Measurements from ENCODE around the gene NPAS3.

Gene NPAS3

DNA sequence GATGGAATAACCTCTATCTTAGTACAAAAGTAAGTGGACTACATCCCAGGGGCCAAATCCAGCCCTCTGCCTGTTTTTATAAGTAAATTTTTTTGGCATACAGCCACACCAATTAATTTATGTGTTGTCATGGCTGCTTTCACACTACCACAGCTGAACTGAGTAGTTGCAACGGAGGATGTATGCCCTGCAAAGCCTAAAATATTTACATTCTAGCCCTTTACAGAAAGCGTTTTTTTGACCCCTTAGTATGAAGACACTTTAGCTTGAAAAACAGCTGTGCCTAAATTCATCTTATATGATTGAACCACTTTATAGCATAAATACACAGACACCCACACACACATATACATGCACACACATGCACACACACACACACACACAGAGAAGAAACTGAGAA lies 510.6 kb downstream of the NPAS3 start:
- no peak for DNase-seq (ENCODE audit: low read depth)

DNA sequence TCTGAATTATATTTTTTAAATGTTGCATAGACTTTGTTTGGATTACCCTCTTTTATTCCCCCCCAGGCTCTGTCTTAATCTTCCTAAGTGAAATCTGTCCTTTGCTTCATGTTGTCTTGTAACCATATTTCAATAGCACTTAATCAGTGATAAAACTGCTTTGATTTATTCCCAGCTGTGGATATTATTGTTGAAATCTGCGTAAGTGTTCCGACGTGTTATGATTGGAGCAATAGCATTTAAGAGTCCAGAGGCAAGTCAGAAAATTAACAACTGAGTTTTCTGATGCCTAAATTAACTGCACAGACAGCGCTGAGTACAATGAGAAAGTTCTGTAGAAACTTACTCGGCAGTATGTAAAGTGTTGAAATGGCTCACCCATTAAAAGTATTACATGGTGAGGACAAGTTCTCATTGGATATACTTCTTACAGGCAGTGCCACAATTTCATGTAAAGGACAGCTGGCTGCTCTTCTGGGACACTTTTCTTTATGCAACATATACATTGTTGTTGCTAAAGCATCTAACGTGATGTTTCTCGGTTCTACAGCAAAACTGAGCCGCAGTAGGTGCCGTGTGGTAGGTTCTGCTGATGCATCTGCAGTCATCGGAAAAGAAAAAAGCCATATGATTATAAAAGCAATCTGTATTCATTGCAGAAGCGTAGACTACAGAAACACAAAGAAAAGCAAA lies 511.2 kb downstream of the NPAS3 start:
- no peak for DNase-seq (ENCODE audit: low read depth)

DNA sequence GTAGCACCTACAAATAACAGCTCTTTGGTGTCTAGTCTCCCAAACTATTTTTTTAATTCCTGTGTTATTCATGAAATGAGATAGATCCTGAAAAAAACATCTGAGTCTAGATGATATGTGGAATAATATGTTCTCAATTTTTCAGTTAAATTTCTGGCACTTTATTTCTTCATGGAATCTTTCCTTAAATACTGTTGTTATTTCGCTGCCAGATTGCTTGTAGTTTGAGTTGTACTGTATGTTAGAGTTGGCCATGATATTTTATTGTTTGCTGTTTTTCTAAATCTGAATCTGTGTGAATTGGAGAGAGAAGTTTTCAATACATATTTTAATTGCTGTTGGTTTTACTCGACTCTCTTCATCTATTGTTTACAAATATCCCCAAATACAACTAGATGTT lies 511.7 kb downstream of the NPAS3 start:
- no peak for DNase-seq (ENCODE audit: low read depth)

DNA sequence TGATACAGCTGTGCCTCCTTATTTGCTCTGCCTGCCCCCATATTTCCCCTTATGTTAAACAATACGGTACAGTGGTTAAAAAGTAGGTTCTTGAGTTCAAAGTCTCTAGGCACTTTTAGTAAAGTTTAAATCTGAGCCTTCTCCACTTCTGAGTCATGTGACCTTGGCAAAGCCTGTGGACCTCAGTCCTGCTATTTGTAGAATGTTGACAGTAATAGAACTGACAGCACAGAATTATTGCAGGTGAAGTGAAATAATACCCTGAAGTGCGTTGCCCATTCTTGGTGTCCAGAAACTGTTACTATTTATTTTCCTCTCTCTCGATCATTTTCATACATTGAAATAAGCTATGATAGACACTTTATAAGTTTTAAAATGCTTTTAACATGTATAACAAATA lies 512.5 kb downstream of the NPAS3 start:
- DNase-seq (ENCODE audit: low read depth): no peak

DNA sequence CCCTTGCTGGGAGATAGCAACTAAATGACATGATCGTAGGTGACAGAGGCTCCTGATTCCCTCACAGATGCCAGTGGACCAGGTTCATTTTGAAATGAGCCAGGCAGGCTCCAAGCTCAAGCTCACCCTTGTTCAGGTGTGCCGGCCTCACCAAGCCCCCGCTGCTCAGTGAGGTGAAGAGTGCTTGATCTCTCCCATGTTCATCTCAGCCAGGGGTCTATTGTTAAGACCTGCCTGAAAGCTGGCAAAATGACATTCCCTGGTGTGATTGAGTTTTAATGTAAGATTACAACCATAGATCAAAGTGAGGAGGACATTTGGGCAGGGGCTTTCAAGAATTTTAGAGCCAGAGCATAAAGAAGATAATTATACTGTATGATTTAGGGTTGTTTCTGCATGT lies 514.3 kb downstream of the NPAS3 start:
- no peak for DNase-seq (ENCODE audit: low read depth)

DNA sequence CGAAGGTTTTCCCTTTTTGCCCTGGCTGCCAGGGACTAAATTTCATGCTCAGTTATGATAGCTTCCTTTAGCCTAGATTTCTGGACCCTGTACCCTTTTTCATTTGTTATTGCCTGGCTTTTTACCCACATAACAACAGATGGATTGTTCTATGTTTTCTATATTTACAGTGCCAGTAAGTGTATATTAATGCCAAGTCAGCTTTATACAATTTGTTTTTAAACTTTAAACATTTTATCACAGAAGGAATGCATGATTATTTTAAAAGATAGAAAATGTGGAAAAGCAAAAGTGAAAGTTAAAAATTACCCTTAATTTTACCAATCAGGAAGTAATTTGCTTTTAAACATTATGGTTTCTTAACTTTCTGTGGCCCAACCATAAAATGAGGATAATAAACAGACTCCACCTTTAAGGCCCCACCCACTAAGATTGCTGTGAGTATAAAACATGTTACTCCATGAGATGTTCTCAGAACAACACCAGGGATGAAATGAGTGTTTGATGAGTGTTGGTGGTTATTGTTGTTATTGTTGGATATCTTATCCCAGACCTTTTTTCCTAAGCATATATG lies 515.4 kb downstream of the NPAS3 start:
- no peak for DNase-seq (ENCODE audit: low read depth)

DNA sequence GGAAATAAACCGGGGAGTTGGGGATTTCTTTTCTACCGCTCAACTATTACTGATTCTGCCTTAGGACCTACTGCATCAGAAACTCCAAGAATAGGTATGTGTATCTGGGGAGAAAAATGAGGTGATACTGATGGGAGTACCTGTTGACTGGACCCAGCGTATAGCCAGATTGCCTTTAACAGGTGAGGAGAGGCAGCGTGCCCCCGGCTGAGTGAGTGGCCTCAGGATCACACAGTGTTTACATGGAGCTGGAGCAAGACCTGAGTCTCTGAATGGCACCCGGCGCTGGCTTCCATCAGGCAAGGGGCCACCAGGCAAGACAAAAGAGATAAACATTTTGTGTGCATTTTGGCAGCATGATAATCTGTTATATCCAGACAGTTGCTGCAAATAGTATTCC lies 516.0 kb downstream of the NPAS3 start:
- no peak for DNase-seq (ENCODE audit: low read depth)

DNA sequence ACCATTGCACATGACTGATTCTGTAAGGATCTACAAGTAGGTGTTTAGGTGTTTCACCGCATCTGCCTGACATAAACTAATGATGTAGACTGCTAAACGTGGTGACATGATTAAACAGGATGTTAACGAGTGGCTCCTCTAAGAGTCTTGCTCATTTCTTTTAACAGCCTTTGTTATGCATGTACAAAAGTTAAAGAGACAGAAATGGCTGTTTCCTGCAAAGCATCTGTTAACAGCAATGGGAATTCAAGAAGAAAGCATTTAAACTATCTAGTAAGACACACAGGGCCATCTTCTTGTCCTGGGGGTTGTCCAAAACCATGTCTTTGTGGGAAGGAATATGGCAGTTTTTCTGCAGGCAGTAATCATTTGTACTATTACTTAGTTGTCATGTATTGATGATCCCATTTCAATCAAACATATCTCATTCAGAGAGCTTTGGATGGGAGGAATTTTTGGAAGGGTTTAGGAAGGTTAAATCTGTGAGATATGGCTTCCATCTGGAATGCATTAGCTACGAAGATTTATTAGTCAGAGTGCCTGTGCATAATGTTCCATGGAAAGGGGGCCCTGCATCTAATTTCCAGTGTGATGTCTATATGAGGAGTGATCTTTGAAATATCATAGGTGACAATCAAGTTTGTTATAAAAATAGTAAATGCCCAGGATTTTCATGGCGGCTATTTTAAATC lies 517.1 kb downstream of the NPAS3 start:
- no peak for DNase-seq (ENCODE audit: low read depth)

DNA sequence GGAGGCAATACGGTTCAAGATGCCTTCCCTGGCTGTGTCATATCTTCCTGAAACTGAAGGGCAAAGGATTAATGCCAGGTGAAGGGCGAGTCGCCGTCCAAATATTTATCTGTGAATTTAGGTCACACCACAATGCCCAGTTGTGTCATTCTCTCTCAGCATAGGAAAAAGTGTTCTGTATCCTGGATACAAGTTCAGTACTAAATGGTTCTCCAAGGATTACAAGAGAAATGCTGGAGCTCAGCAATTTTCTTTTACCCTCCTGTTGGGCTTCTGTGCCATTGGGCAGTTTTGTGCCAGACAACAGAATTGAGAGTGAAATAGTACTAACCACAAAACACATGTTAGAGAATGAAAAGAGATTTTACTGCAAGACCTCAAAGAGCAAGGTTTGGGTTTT lies 518.3 kb downstream of the NPAS3 start:
- no peak for DNase-seq (ENCODE audit: low read depth)

DNA sequence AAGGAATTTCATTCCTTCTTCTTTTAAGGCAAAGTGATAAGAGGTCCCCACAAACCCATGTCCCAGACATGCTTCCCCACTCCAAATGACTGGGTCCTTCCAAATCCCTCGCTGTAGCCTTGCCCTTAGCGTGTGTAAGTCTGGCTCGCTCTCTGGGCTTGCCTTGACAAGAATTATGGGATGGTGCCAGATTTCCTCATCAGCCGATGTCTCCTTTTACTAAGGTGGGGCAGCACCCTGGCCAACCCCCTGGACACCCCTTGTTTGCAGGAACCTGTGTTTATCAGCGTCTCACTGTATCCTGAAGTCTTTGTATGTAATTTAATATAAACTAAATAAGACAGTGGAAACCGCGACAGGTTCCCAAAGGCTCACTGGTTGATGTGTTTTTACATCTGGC lies 518.9 kb downstream of the NPAS3 start:
- no peak for DNase-seq (ENCODE audit: low read depth)

DNA sequence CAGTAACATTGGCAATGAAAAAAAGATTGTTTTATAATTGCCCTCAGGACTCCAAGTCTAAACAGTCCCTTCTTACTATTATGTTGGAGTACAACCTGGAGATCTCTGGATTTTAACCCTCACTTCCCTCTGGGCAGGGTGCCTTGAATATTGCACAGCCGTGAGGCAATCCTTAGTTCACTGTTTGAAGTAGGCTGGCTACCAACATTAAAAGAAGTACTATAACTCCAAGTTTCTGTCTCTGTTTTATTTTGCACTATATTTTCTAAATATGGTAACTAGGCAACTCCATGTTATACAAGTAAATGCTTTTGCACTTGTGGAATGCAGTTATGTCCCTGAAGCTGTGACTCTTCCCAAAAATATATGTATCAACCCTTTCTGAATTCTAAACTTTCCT lies 521.5 kb downstream of the NPAS3 start:
- no peak for DNase-seq (ENCODE audit: low read depth)

DNA sequence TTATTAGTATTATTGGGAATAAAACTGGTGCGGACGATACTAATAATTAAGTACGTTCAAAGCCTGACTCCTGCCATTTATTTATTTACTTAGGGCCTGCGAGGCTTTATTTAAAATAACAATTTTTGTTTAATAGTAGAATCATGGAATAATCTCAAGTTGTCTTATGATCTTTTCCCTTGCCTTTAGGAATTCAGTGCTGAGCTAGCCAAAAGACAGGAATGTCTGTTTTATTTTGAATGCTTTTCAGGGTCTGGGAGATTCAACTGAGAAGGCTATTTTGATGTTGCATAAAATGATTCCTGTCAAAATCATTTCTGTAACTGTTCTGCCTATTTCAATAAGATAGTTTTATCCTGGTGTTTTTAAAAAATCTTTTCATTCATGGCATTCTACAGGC lies 522.4 kb downstream of the NPAS3 start:
- no peak for DNase-seq (ENCODE audit: low read depth)

DNA sequence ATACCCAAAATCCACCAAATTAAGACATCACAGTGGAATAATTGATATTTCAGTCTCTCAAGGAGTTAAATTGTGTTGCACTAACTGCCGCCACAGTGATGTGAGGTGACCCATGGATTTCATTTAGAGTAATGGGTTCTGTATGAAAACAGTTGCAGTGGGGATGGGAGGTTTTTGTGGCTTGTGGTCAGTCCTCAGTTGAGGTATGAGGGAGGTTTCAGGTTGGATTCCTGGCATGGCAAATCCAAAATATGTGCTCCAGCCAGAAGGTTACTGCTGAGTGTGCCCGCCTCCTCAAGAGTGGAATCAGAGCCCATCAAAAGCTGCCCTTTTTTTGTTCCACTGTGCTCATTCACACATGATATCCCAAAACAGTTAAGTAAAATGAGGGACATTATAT lies 525.1 kb downstream of the NPAS3 start:
- no peak for DNase-seq (ENCODE audit: low read depth)

DNA sequence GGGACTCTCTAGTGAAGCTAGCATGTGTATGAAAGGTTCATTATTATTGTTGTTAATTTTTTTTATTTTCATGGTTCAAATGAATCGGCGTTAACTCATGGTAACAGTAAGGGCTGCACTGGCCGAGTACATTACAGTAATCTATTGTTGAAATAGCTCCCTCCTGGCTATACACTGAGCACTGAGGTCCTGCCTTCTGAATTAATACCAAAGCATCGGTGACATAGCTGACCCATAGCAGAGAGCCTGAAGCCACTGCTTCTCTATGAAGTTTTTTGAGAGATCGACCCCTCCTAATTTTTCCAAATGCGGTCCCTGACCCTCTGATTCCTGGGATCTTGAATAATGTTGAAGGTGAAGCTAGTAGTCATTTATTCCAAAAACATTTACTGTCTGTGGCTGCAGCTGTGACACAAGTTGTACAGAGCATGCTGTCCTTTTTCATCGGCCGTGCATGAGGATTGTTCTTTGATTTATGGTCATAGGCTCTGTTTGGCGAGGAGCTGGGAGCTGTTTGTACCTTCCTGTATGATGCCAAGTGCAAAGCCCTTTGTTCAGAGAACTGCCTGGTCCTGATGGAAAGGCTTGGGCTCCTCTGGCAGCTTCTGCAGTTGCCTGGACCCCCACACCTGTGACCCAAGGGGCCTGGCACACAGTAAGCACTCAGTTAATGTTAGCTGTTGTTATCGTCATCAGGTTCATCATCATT lies 525.7 kb downstream of the NPAS3 start:
- DNase-seq (ENCODE audit: low read depth): no peak

DNA sequence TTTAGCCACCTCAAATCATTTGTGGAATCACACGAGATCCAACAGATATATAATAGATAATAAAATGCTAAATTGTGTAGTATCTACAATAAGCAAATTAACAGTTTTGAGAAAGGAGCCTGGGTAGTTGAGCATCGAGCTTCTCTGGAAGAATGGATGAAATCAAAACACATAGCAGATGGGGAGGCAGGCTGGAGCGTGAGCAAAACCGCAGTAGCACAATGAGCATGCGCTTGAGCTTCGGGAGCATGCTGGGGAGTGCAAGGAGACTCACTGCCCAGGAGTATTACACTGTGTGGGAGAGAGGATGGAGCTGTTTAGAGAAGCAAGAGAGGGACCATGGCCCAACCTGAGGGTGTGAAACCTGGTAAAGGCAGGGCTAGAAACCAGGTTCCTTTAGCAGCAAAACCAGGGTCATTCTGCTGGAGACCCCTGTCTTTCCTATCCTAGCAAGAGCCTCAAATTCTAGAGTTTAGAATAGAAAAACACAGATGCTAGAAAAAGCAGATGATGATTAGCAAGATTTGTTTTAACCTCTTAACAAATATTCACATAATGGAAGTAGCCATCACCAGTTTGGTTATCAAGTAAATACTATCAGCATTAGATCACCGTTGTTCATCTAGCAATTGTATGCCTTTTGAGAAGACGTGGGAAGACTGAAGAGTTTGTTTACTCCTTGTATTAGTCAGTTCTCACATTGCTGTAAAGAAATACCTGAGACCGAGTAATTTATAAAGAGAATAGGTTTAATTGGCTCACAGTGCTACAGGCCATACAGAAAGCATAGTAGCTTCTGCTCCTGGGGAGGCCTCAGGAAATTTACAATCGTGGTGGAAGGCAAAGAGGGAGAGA lies 527.4 kb downstream of the NPAS3 start:
- no peak for DNase-seq (ENCODE audit: low read depth)

DNA sequence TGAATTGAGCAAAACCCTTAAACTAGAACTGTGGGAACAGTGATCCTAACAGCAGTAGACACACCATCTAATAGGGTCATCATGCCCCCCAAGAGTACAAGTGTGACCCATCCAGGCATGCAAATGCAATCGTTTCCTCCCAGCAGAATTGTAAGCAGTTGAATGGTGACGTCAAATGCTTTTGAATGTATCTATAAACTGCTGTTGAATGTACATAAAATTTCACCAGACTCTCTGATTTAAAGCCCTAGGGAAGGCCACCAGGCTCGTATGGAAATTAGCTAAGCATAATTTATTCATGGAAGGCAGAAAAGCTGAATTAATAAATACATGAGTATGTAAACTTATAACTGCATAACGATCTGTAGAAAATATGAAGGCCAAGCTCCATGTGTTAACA lies 529.3 kb downstream of the NPAS3 start:
- DNase-seq (ENCODE audit: low read depth): no peak

DNA sequence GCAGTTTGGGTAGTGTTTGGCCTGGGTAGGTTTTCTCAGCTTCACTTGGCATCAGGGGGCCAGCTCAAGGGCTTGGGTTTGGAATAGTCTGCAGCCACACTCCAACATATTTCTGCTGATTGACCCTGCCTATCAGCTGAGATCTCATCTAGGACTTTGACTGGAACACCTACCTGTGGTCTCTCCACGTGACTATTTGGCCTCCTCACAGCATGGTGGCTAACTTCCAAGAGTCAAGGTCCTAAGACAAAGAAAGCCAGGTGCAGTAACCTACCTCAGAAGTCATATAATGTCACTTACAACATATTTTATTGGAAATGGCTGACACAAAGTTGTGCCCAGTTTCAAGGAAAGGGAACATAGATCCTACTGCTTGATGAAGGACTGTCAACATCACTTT lies 531.2 kb downstream of the NPAS3 start:
- no peak for DNase-seq (ENCODE audit: low read depth)

DNA sequence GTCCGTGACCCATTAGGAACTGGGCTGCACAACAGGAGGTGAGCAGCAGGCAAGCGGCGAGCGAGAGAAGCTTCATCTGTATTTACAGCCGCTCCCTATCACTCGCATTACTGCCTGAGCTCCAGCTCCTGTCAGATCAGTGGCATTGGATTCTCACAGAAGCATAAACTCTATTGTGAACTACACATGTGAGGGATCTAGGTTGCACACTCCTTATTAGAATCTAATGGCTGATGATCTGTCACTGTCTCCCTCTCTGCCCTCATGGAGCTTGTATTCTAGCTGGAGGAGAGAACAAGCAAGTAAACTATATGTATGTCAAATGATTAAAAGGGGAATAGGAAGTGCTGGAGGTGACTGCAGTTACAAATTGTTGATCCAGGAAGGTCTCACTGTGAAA lies 533.1 kb downstream of the NPAS3 start:
- no peak for DNase-seq (ENCODE audit: low read depth)

DNA sequence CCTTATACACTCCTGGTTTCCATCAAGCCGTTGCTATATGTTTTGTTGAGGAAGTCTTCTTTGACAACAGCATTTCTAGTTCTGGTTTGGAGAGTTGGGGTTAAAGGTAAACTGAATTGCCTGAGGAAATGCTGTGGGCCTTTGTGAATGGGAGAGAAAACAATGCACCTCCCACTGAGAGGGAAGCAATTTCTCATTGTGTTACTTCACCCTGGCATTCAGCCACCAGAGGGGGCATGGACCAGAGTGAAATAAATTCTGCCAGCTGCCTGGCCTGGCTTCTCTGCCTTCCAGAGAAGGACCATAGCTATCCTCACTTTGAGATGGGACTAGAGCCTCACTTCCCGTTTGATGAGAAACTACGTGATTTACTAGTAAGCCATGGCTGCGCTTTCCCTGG lies 536.9 kb downstream of the NPAS3 start:
- no peak for DNase-seq (ENCODE audit: low read depth)

DNA sequence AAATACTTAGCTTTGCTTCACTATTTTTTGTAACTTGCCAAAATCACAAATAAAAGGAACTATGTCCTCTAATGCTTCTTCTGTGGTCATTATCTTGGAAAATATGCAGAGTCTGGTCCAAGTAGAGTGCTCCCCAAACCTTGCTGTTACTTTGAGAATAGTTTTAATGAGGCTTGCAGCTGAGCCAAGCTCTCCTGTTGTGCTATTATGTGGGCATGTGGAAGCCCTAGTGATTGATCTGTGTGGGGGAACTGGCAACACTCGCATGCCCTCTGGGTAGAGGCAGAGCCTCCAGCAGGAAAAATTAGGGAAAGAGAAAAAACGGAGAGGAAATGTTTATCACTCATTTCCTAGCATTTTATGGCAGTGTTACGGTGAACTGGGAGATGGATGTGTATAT lies 539.1 kb downstream of the NPAS3 start:
- no peak for DNase-seq (ENCODE audit: low read depth)

DNA sequence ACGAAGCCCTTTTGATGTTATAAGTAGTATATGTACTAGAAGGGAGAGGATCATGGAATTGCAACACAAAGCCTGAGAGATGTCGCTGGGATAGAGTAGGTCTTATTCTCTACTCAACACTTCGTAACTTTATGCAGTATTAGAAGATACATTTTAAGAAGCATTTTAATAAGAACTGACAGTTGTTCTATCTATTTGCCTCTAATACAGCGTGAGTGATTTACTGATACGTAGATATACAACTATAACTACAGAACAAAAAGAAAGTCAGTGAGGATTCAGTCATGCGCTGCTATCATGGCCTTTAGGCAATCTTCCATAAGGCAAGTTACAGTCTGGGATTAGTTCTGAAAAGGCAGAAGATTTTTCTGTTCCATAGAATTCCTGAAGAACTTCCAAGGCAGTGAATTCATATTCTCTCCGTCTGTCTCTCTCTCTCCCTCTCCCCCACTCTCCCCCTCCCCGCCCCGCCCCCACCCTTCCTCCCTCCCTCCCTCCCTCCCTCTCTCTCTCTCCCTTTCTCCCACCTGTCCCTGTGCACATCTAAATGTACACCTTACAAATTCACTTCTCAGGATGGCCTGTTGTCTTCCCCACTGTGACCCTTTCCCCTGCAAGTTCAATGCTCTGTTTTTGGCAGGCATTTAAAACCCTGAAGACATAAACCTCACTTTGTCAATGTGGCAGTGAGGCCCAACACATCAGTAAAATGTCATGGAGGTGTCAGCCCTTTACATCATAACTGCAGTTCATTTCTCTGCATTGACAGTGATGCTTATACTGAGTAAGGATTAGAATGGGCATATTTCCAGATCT lies 541.6 kb downstream of the NPAS3 start:
- no peak for DNase-seq (ENCODE audit: low read depth)

DNA sequence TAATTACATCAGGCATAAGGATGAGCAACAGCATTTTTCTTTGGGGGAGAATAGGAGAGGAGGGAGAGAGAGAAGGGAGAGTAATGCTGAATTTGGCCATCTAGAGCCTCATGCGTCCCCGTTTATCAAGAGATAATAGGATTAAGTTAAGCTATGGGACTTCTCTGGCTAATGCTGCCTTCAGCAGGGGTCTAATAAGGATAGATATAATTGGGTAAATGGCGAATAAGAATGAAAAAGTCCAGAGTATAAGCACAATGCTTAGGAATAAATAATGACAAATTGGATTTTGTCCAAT lies 542.2 kb downstream of the NPAS3 start:
- DNase-seq (ENCODE audit: low read depth): no peak
